H1 (cell line): ENCODE measurements around the gene MYOM3. TPM values are rescaled to one million over a fixed set of nuclear protein-coding genes. Genes with fewer than 3 reads are reported as not detected.

Experiments
- CTCF ChIA-PET: fragments of 300-600 bp; sonication (Branson Sonifier 250); formaldehyde crosslinking; loops from one replicate; lab custom pipeline; 2021; ENCODE audit not compliant: partially characterized antibody; lab: Charles Lee
- POLR2A ChIA-PET: fragments of 300-600 bp; sonication (Branson Sonifier 250); formaldehyde crosslinking; loops from one replicate; lab custom pipeline; 2021; ENCODE audit warnings: inconsistent platforms; ENCODE audit not compliant: partially characterized antibody; lab: Charles Lee
- DNase-seq, 2 experiments: peaks; one replicate each; pipeline versions ENCODE4 v3.0.0 to v3.0.0-alpha.2; 2010 to 2022; ENCODE audit warnings: low spot score in 2 of 2, low read depth in 1 of 2, mixed read lengths in 1 of 2
- FAIRE-seq: peaks from 2 replicates; lab custom pipeline; 2011; peaks lifted over from hg19 to GRCh38; lab: Jason Lieb, UNC
- H2AFZ ChIP-seq: 2 replicates; pipeline ENCODE4 v1.8.1; 2012; ENCODE audit warnings: low read length, inconsistent platforms
- H2AK5ac ChIP-seq: 2 replicates; pipeline ENCODE4 v1.6.1; 2013; ENCODE audit warnings: low read depth, low read length
- H2BK120ac ChIP-seq: replicated peaks from 2 replicates; pipeline ENCODE3; 2013; ENCODE audit warnings: low read depth, low read length, inconsistent platforms
- H2BK12ac ChIP-seq: 2 replicates; pipeline ENCODE4 v1.6.1; 2013; ENCODE audit warnings: low read depth, low read length
- H2BK15ac ChIP-seq: 2 replicates; pipeline ENCODE4 v1.6.1; 2013; ENCODE audit warnings: low read length
- H2BK20ac ChIP-seq: 2 replicates; pipeline ENCODE4 v1.6.1; 2013; ENCODE audit warnings: low read length
- H2BK5ac ChIP-seq: 2 replicates; pipeline ENCODE4 v1.6.1; 2013; ENCODE audit warnings: low read depth, low read length
- H3K14ac ChIP-seq: 2 replicates; pipeline ENCODE4 v1.6.1; 2013; ENCODE audit warnings: inconsistent platforms; ENCODE audit not compliant: insufficient read length
- H3K18ac ChIP-seq: 2 replicates; pipeline ENCODE4 v1.6.1; 2013; ENCODE audit warnings: low read length; ENCODE audit errors: extremely low read depth
- H3K23ac ChIP-seq: 2 replicates; pipeline ENCODE4 v1.6.1; 2013; ENCODE audit warnings: inconsistent platforms; ENCODE audit not compliant: insufficient read length
- H3K23me2 ChIP-seq: 2 replicates; pipeline ENCODE4 v1.6.1; 2013; ENCODE audit warnings: low read depth, low read length
- H3K27ac ChIP-seq: 2 replicates; pipeline ENCODE4 v1.6.1; 2011; ENCODE audit warnings: low read depth, low read length, inconsistent platforms
- H3K27me3 ChIP-seq, 4 experiments: replicated peaks in 1 of 4; 1 replicate in 1 of 4; 2 replicates in 3 of 4; pipeline versions ENCODE4 v1.6.1 to v1.8.1; 2011 to 2013; ENCODE audit warnings: low read length in 3 of 4, mild to moderate bottlenecking in 3 of 4, inconsistent platforms in 2 of 4, mixed read lengths in 2 of 4, moderate library complexity in 1 of 4; ENCODE audit not compliant: control insufficient read depth in 3 of 4, insufficient read depth in 3 of 4; ENCODE audit errors: extremely low read depth in 1 of 4
- H3K36me3 ChIP-seq, 4 experiments: 2 replicates each; pipeline versions ENCODE4 v1.6.1 to v1.8.1; 2011 to 2013; ENCODE audit warnings: mild to moderate bottlenecking in 4 of 4, low read length in 3 of 4, moderate library complexity in 2 of 4, control low read depth in 1 of 4, inconsistent platforms in 1 of 4; ENCODE audit not compliant: insufficient read depth in 4 of 4, control insufficient read depth in 2 of 4
- H3K4ac ChIP-seq: replicated peaks from 2 replicates; pipeline ENCODE3; 2013; ENCODE audit warnings: low read length, low read depth, mixed read lengths, inconsistent platforms; ENCODE audit not compliant: insufficient read length
- H3K4me1 ChIP-seq, 4 experiments: replicated peaks in 1 of 4; 1 replicate in 1 of 4; 2 replicates in 3 of 4; pipeline versions ENCODE4 v1.6.1 to v1.8.1; 2011 to 2013; ENCODE audit warnings: low read length in 3 of 4, inconsistent platforms in 2 of 4, mixed read lengths in 1 of 4; ENCODE audit not compliant: insufficient read depth in 4 of 4, control insufficient read depth in 3 of 4
- H3K4me2 ChIP-seq, 2 experiments: 2 replicates each; pipeline versions ENCODE4 v1.6.1 to v1.8.1; 2011 to 2013; ENCODE audit warnings: low read depth in 2 of 2, low read length in 2 of 2, control low read depth in 1 of 2, inconsistent platforms in 1 of 2, mild to moderate bottlenecking in 1 of 2; ENCODE audit not compliant: insufficient read depth in 1 of 2
- H3K4me3 ChIP-seq, 4 experiments: fragments of 200-600, 300-600 bp in 1 of 4; sonication (generic), shearing (Covaris generic), sonication (Bioruptor Twin) in 1 of 4; 2 replicates each; pipeline versions ENCODE4 v1.5.1 to v1.8.1; 2011 to 2016; ENCODE audit warnings: low read length in 4 of 4, low read depth in 3 of 4, control low read depth in 2 of 4, inconsistent platforms in 2 of 4, mild to moderate bottlenecking in 2 of 4, mixed read lengths in 1 of 4, moderate library complexity in 1 of 4; ENCODE audit not compliant: insufficient read depth in 2 of 4; ENCODE audit errors: extremely low read depth in 1 of 4
- H3K56ac ChIP-seq: replicated peaks from 2 replicates; pipeline ENCODE3; 2013; ENCODE audit warnings: low read depth, mild to moderate bottlenecking, mixed read lengths, low read length, inconsistent platforms; ENCODE audit not compliant: insufficient read length
- H3K79me1 ChIP-seq: 2 replicates; pipeline ENCODE4 v1.6.1; 2013; ENCODE audit warnings: low read depth, low read length, control low read depth
- H3K79me2 ChIP-seq, 2 experiments: 2 replicates each; pipeline versions ENCODE4 v1.6.1 to v1.8.1; 2012 to 2013; ENCODE audit warnings: low read length in 2 of 2, mild to moderate bottlenecking in 2 of 2, inconsistent platforms in 1 of 2; ENCODE audit not compliant: insufficient read depth in 2 of 2, control insufficient read depth in 1 of 2
- H3K9ac ChIP-seq, 4 experiments: replicated peaks in 1 of 4; 1 replicate in 1 of 4; 2 replicates in 3 of 4; pipeline versions ENCODE4 v1.6.1 to v1.8.1; 2011 to 2013; ENCODE audit warnings: low read depth in 3 of 4, low read length in 3 of 4, control low read depth in 2 of 4, mild to moderate bottlenecking in 2 of 4, moderate library complexity in 2 of 4, inconsistent platforms in 1 of 4; ENCODE audit errors: extremely low read depth in 1 of 4
- H3K9me3 ChIP-seq, 2 experiments: 2 replicates each; pipeline versions ENCODE4 v1.6.1 to v1.8.1; 2012 to 2013; ENCODE audit warnings: mild to moderate bottlenecking in 2 of 2, moderate library complexity in 2 of 2, control low read depth in 1 of 2, inconsistent platforms in 1 of 2, low read depth in 1 of 2, low read length in 1 of 2, mixed read lengths in 1 of 2; ENCODE audit not compliant: insufficient read depth in 2 of 2
- H4K20me1 ChIP-seq, 2 experiments: replicated peaks in 1 of 2; 2 replicates each; pipeline versions ENCODE3 to v1.8.1; 2011 to 2013; ENCODE audit warnings: inconsistent platforms in 2 of 2, low read length in 2 of 2, mild to moderate bottlenecking in 1 of 2; ENCODE audit not compliant: insufficient read depth in 2 of 2, control insufficient read depth in 1 of 2
- H4K5ac ChIP-seq: 2 replicates; pipeline ENCODE4 v1.6.1; 2013; ENCODE audit warnings: low read length, low read depth, mixed read lengths, inconsistent platforms; ENCODE audit not compliant: insufficient read length
- H4K8ac ChIP-seq: 2 replicates; pipeline ENCODE4 v1.8.0; 2013; ENCODE audit warnings: mild to moderate bottlenecking, moderate library complexity, low read length, inconsistent platforms; ENCODE audit not compliant: insufficient read depth; ENCODE audit errors: extremely low read depth
- H4K91ac ChIP-seq: replicated peaks from 2 replicates; pipeline ENCODE3; 2013; ENCODE audit warnings: low read length, mixed read lengths, inconsistent platforms; ENCODE audit not compliant: insufficient read length
- ATF3 ChIP-seq: IDR thresholded peaks from 2 replicates; pipeline ENCODE4 v1.6.1; 2011; ENCODE audit warnings: low read depth, mild to moderate bottlenecking, low read length; ENCODE audit not compliant: insufficient read depth
- BACH1 ChIP-seq: IDR thresholded peaks from 2 replicates; pipeline ENCODE4 v1.6.1; 2012; ENCODE audit warnings: low read length, improper control_type of control experiment
- BRCA1 ChIP-seq: IDR thresholded peaks from 2 replicates; pipeline ENCODE4 v1.6.1; 2012; ENCODE audit warnings: low read depth, low read length, improper control_type of control experiment
- CHD2 ChIP-seq: IDR thresholded peaks from 2 replicates; pipeline ENCODE4 v1.6.1; 2012; ENCODE audit warnings: low read length, improper control_type of control experiment
- GTF2F1 ChIP-seq: IDR thresholded peaks from 2 replicates; pipeline ENCODE4 v1.6.1; 2012; ENCODE audit warnings: low read depth, low read length, improper control_type of control experiment, borderline replicate concordance
- KDM1A ChIP-seq: fragments of 200-600, 300-600 bp; sonication (generic); IDR thresholded peaks from 2 replicates; pipeline ENCODE4 v1.7.1; 2016; ENCODE audit warnings: mild to moderate bottlenecking, low read length, borderline replicate concordance
- POLR2A ChIP-seq, 2 experiments: IDR thresholded peaks; 1 replicate in 1 of 2; 2 replicates in 1 of 2; pipeline ENCODE4 v1.6.1; 2011; ENCODE audit warnings: low read depth in 2 of 2, low read length in 2 of 2, mild to moderate bottlenecking in 2 of 2; ENCODE audit errors: control extremely low read depth in 1 of 2
- POLR2AphosphoS5 ChIP-seq: IDR thresholded peaks from 2 replicates; pipeline ENCODE4 v1.6.1; 2011; ENCODE audit warnings: low read depth, low read length
- POU5F1 ChIP-seq: IDR thresholded peaks from 2 replicates; pipeline ENCODE4 v1.6.1; 2011; ENCODE audit warnings: low read depth, mild to moderate bottlenecking, low read length, moderate library complexity
- RXRA ChIP-seq: IDR thresholded peaks from 2 replicates; pipeline ENCODE4 v1.6.1; 2011; ENCODE audit warnings: low read depth, mild to moderate bottlenecking, low read length, moderate library complexity; ENCODE audit not compliant: insufficient read depth
- SIX5 ChIP-seq: IDR thresholded peaks from 2 replicates; pipeline ENCODE4 v1.6.1; 2011; ENCODE audit warnings: mild to moderate bottlenecking, low read depth, low read length
- SUZ12 ChIP-seq: fragments of 200-600 bp; sonication (generic); IDR thresholded peaks from 2 replicates; pipeline ENCODE4 v1.6.1; 2012; ENCODE audit warnings: mild to moderate bottlenecking, inconsistent platforms, low read length, moderate library complexity, mixed read lengths
- TAF1 ChIP-seq: IDR thresholded peaks from 2 replicates; pipeline ENCODE4 v1.6.1; 2011; ENCODE audit warnings: mild to moderate bottlenecking, low read depth, low read length
- USF2 ChIP-seq: IDR thresholded peaks from 2 replicates; pipeline ENCODE4 v1.6.1; 2011; ENCODE audit warnings: low read length, improper control_type of control experiment
- polyA plus RNA-seq, 7 experiments: library from polyadenylated mRNA; depleted of rRNA in 3 of 7; stranded (reverse) in 5 of 7; unstranded in 2 of 7; fragments of >200 nt in 5 of 7; fragments of 200-250 nt in 2 of 7; gene quantifications; 1 replicate in 5 of 7; 2 replicates in 1 of 7; 4 replicates in 1 of 7; pipeline versions ENCODE4 v1.2.1 to v1.2.3, GENCODE V29; 2011 to 2013; ENCODE audit warnings: missing spikeins in 2 of 7, mixed read lengths in 2 of 7
- total RNA-seq: library from RNA; stranded (reverse); fragmentation: NEBNext Ultra II Directional; extraction: Animal tissue kit (Norgen Biotek cat#: 25700); gene quantifications from 2 replicates; pipeline ENCODE4 v1.2.1, GENCODE V29; 2021

Gene MYOM3
- total and polyA plus RNA-seq, 2 of the 8 experiments (the other 6 are each of a cell fraction or from before 2014, with no cell fraction given), result 0.08 to 0.09 TPM

- H3K79me1 ChIP-seq, result no peaks in the 10 kb centered on the region
- peaks cover 5 to 13% (median 12%) of the 10 kb centered on the region in 4 experiments for H3K4me1 ChIP-seq
- no peak overlapping the region for H3K18ac ChIP-seq
- no peak overlapping the region for H2BK5ac ChIP-seq
- no peaks in the 10 kb centered on the region for H3K79me2 ChIP-seq
- H2BK15ac ChIP-seq, result no peak overlapping the region
- H3K14ac ChIP-seq, result no peak overlapping the region
- no peak overlapping the region for H3K4me3 ChIP-seq
- no peak overlapping the region for H3K4ac ChIP-seq
- TF ChIP-seq BACH1, result no peak
- TF ChIP-seq KDM1A, result no peak
- TF ChIP-seq GTF2F1, result no peak
- TF ChIP-seq POU5F1, result no peak
- no peak for TF ChIP-seq CHD2
- no peak for TF ChIP-seq SIX5
- TF ChIP-seq USF2, result no peak
- TF ChIP-seq RXRA, result no peak
- no peak for TF ChIP-seq SUZ12
- TF ChIP-seq POLR2A (IDR thresholded peaks at IDR 0.05; ENCODE audit: control extremely low read depth in 1 of 2, low read depth in 2 of 2, low read length in 2 of 2), result no peak
- TF ChIP-seq TAF1, result no peak
- TF ChIP-seq BRCA1, result no peak
- TF ChIP-seq POLR2AphosphoS5, result no peak
- no peak for TF ChIP-seq ATF3
- no peak overlapping the region for H3K27ac ChIP-seq
- DNase-seq (no peak), FAIRE-seq (no peak)
- no peak overlapping the region for H3K4me2 ChIP-seq
- no peaks in the 10 kb centered on the region for H3K9me3 ChIP-seq
- no peak overlapping the region for H2BK20ac ChIP-seq
- H4K91ac ChIP-seq, result no peak overlapping the region
- H2BK120ac ChIP-seq, result no peak overlapping the region
- no peaks in the 10 kb centered on the region for H3K27me3 ChIP-seq
- no peaks in the 10 kb centered on the region for H3K23me2 ChIP-seq
- no peak overlapping the region for H3K9ac ChIP-seq
- no peak overlapping the region for H2BK12ac ChIP-seq
- no peak overlapping the region for H3K23ac ChIP-seq
- no peak overlapping the region for H3K56ac ChIP-seq
- H4K5ac ChIP-seq, result no peak overlapping the region
- POLR2A ChIA-PET, result no interaction called here
- no peak overlapping the region for H2AFZ ChIP-seq
- H4K20me1 ChIP-seq, result no peaks in the 10 kb centered on the region
- H2AK5ac ChIP-seq, result no peak overlapping the region
- H4K8ac ChIP-seq, result no peak overlapping the region
- no peaks in the 10 kb centered on the region for H3K36me3 ChIP-seq
- CTCF ChIA-PET, result interaction anchor here (5.4 kb wide), 1 partner anchor 20 kb away, joined by 24 read pairs; no protein-coding TSS in a partner anchor
These were observed 104.9 kb downstream of the MYOM3 start for GRCh38 chr1:24007079-24007478.
